ENCODE results near the gene NSUN2.

NSUN2 gene

GRCh38 chr5:6599739-6600138 is 33.1 kb downstream of the NSUN2 start:
- Histone ChIP-seq H4K8ac (ENCODE audit: low read length) (no peak overlapping the region), H3K4me3 (ENCODE audit: insufficient read depth in 1 of 2, low read depth in 1 of 2, low read length in 2 of 2) (no peak overlapping the region), H3K27ac (ENCODE audit: low read length, poor library complexity, severe bottlenecking) (no peak overlapping the region), H2AK5ac (ENCODE audit: low read length, severe bottlenecking) (no peak overlapping the region), H3K79me1 (replicated peaks; ENCODE audit: low read length, poor library complexity, severe bottlenecking) (peaks cover 34% of the 10 kb centered on the region), H2BK12ac (ENCODE audit: low read length in 2 of 2) (no peak overlapping the region), H3K4ac (ENCODE audit: low read depth in 1 of 2, low read length in 2 of 2) (no peak overlapping the region), H3K36me3 (ENCODE audit: control insufficient read depth in 1 of 2, insufficient read depth in 2 of 2, low read depth in 1 of 2, low read length in 2 of 2) (peaks cover 66 to 95% of the 10 kb centered on the region in 2 experiments), H3K23ac (ENCODE audit: low read length in 2 of 2) (no peak overlapping the region), H2AFZ (ENCODE audit: low read depth, low read length) (no peak overlapping the region), H3K18ac (ENCODE audit: low read depth in 1 of 2, low read length in 2 of 2) (no peak overlapping the region), H3K4me2 (ENCODE audit: low read length, poor library complexity, severe bottlenecking) (no peak overlapping the region), H3K14ac (ENCODE audit: low read length in 2 of 2) (no peak overlapping the region), H4K91ac (ENCODE audit: low read length) (no peak overlapping the region), H3K9ac (ENCODE audit: low read length) (no peak overlapping the region), H3K9me3 (ENCODE audit: control insufficient read depth, low read length) (no peaks in the 10 kb centered on the region), H3K4me1 (ENCODE audit: control insufficient read depth, insufficient read depth, low read depth, low read length) (no peaks in the 10 kb centered on the region), H2BK120ac (ENCODE audit: low read depth, low read length) (no peak overlapping the region), H2BK15ac (ENCODE audit: low read depth, poor library complexity, severe bottlenecking) (no peak overlapping the region), H3K27me3 (ENCODE audit: control insufficient read depth in 1 of 2, insufficient read depth in 1 of 2, low read length in 2 of 2) (no peaks in the 10 kb centered on the region), H2BK5ac (ENCODE audit: low read depth, low read length, poor library complexity, severe bottlenecking) (no peak overlapping the region)
- no peak for DNase-seq
- 89% methylated on average over 8 of the region's 8 CpGs for WGBS

GRCh38 chr5:6598351-6598900 is 34.4 kb downstream of the NSUN2 start:
- Histone ChIP-seq H2BK12ac (ENCODE audit: low read length in 2 of 2) (no peak overlapping the region), H2AFZ (ENCODE audit: low read depth, low read length) (no peak overlapping the region), H4K8ac (ENCODE audit: low read length) (no peak overlapping the region), H3K27me3 (ENCODE audit: control insufficient read depth in 1 of 2, insufficient read depth in 1 of 2, low read length in 2 of 2) (no peaks in the 10 kb centered on the region), H3K36me3 (ENCODE audit: control insufficient read depth in 1 of 2, insufficient read depth in 2 of 2, low read depth in 1 of 2, low read length in 2 of 2) (peaks cover 55 to 83% of the 10 kb centered on the region in 2 experiments), H3K4me3 (ENCODE audit: insufficient read depth in 1 of 2, low read depth in 1 of 2, low read length in 2 of 2) (no peak overlapping the region), H2AK5ac (ENCODE audit: low read length, severe bottlenecking) (no peak overlapping the region), H3K27ac (ENCODE audit: low read length, poor library complexity, severe bottlenecking) (no peak overlapping the region), H2BK15ac (ENCODE audit: low read depth, poor library complexity, severe bottlenecking) (no peak overlapping the region), H3K14ac (ENCODE audit: low read length in 2 of 2) (no peak overlapping the region), H3K18ac (ENCODE audit: low read depth in 1 of 2, low read length in 2 of 2) (no peak overlapping the region), H2BK120ac (ENCODE audit: low read depth, low read length) (no peak overlapping the region), H3K23ac (ENCODE audit: low read length in 2 of 2) (no peak overlapping the region), H3K79me1 (replicated peaks; ENCODE audit: low read length, poor library complexity, severe bottlenecking) (peaks cover 23% of the 10 kb centered on the region), H3K4ac (ENCODE audit: low read depth in 1 of 2, low read length in 2 of 2) (no peak overlapping the region), H3K9ac (ENCODE audit: low read length) (no peak overlapping the region), H2BK5ac (ENCODE audit: low read depth, low read length, poor library complexity, severe bottlenecking) (no peak overlapping the region), H3K4me2 (ENCODE audit: low read length, poor library complexity, severe bottlenecking) (no peak overlapping the region), H4K91ac (ENCODE audit: low read length) (no peak overlapping the region), H3K9me3 (ENCODE audit: control insufficient read depth, low read length) (no peaks in the 10 kb centered on the region), H3K4me1 (ENCODE audit: control insufficient read depth, insufficient read depth, low read depth, low read length) (no peaks in the 10 kb centered on the region)
- WGBS = 90% methylated on average over 14 of the region's 14 CpGs
- DNase-seq = no peak

- Histone ChIP-seq H3K36me3 (ENCODE audit: control insufficient read depth in 1 of 2, insufficient read depth in 2 of 2, low read depth in 1 of 2, low read length in 2 of 2) (peaks cover 52 to 75% of the 10 kb centered on the region in 2 experiments), H2AFZ (ENCODE audit: low read depth, low read length) (no peak overlapping the region), H4K8ac (ENCODE audit: low read length) (no peak overlapping the region), H3K4ac (ENCODE audit: low read depth in 1 of 2, low read length in 2 of 2) (no peak overlapping the region), H2AK5ac (ENCODE audit: low read length, severe bottlenecking) (no peak overlapping the region), H3K4me3 (ENCODE audit: insufficient read depth in 1 of 2, low read depth in 1 of 2, low read length in 2 of 2) (no peak overlapping the region), H4K91ac (ENCODE audit: low read length) (no peak overlapping the region), H3K4me2 (ENCODE audit: low read length, poor library complexity, severe bottlenecking) (no peak overlapping the region), H3K27me3 (ENCODE audit: control insufficient read depth in 1 of 2, insufficient read depth in 1 of 2, low read length in 2 of 2) (no peaks in the 10 kb centered on the region), H3K9me3 (ENCODE audit: control insufficient read depth, low read length) (no peaks in the 10 kb centered on the region), H3K79me1 (replicated peaks; ENCODE audit: low read length, poor library complexity, severe bottlenecking) (peaks cover 23% of the 10 kb centered on the region), H3K9ac (ENCODE audit: low read length) (no peak overlapping the region), H2BK5ac (ENCODE audit: low read depth, low read length, poor library complexity, severe bottlenecking) (no peak overlapping the region), H3K27ac (ENCODE audit: low read length, poor library complexity, severe bottlenecking) (no peak overlapping the region), H3K18ac (ENCODE audit: low read depth in 1 of 2, low read length in 2 of 2) (no peak overlapping the region), H3K4me1 (ENCODE audit: control insufficient read depth, insufficient read depth, low read depth, low read length) (peaks cover 1% of the 10 kb centered on the region), H3K14ac (ENCODE audit: low read length in 2 of 2) (no peak overlapping the region), H2BK12ac (ENCODE audit: low read length in 2 of 2) (no peak overlapping the region), H3K23ac (ENCODE audit: low read length in 2 of 2) (no peak overlapping the region), H2BK15ac (ENCODE audit: low read depth, poor library complexity, severe bottlenecking) (no peak overlapping the region), H2BK120ac (ENCODE audit: low read depth, low read length) (no peak overlapping the region)
- DNase-seq = no peak
- WGBS = 92% methylated on average over 4 of the region's 6 CpGs
Measured at GRCh38 chr5:6597557-6597956, 35.3 kb downstream of the NSUN2 start.

GRCh38 chr5:6596388-6596787 is 36.5 kb downstream of the NSUN2 start:
- Histone ChIP-seq H3K36me3 (ENCODE audit: control insufficient read depth in 1 of 2, insufficient read depth in 2 of 2, low read depth in 1 of 2, low read length in 2 of 2) (peaks cover 41 to 64% of the 10 kb centered on the region in 2 experiments), H2BK120ac (ENCODE audit: low read depth, low read length) (no peak overlapping the region), H3K27me3 (ENCODE audit: control insufficient read depth in 1 of 2, insufficient read depth in 1 of 2, low read length in 2 of 2) (no peaks in the 10 kb centered on the region), H3K23ac (ENCODE audit: low read length in 2 of 2) (no peak overlapping the region), H3K4ac (ENCODE audit: low read depth in 1 of 2, low read length in 2 of 2) (no peak overlapping the region), H3K79me1 (replicated peaks; ENCODE audit: low read length, poor library complexity, severe bottlenecking) (peaks cover 14% of the 10 kb centered on the region), H3K4me3 (ENCODE audit: insufficient read depth in 1 of 2, low read depth in 1 of 2, low read length in 2 of 2) (no peak overlapping the region), H2BK15ac (ENCODE audit: low read depth, poor library complexity, severe bottlenecking) (no peak overlapping the region), H4K8ac (ENCODE audit: low read length) (no peak overlapping the region), H2BK5ac (ENCODE audit: low read depth, low read length, poor library complexity, severe bottlenecking) (no peak overlapping the region), H3K14ac (ENCODE audit: low read length in 2 of 2) (no peak overlapping the region), H3K9me3 (ENCODE audit: control insufficient read depth, low read length) (no peaks in the 10 kb centered on the region), H2AK5ac (ENCODE audit: low read length, severe bottlenecking) (no peak overlapping the region), H3K4me2 (ENCODE audit: low read length, poor library complexity, severe bottlenecking) (no peak overlapping the region), H4K91ac (ENCODE audit: low read length) (no peak overlapping the region), H3K18ac (ENCODE audit: low read depth in 1 of 2, low read length in 2 of 2) (no peak overlapping the region), H2AFZ (ENCODE audit: low read depth, low read length) (no peak overlapping the region), H3K4me1 (ENCODE audit: control insufficient read depth, insufficient read depth, low read depth, low read length) (peaks cover 1% of the 10 kb centered on the region), H3K9ac (ENCODE audit: low read length) (no peak overlapping the region), H3K27ac (ENCODE audit: low read length, poor library complexity, severe bottlenecking) (no peak overlapping the region), H2BK12ac (ENCODE audit: low read length in 2 of 2) (no peak overlapping the region)
- DNase-seq = no peak
- 97% methylated on average over 4 of the region's 5 CpGs for WGBS

Data from mesenchymal stem cell (in vitro differentiated cells and primary cell).